K562 (cell line): Measurements from ENCODE around the gene KITLG. TPM values are rescaled to one million over a fixed set of nuclear protein-coding genes. Genes with fewer than 3 reads are reported as not detected.

Experiments
- ATAC-seq: fragments of 200-7000 bp; cut with Tn5 transposase; 3 replicates; pipeline ENCODE4 v1.9.1; 2020; ENCODE audit warnings: moderate library complexity
- BruUV-seq: library from RNA; stranded (reverse); fragments of 400-500 nt; replicated peaks from 2 replicates; lab custom pipeline; 2021; lab: Mats Ljungman, UMichigan
- CTCF ChIA-PET: fragments of 300-600 bp; formaldehyde crosslinking; extraction: SDS; loops from one replicate; lab custom pipeline; 2021; ENCODE audit warnings: low intra/inter-chr PET ratio; lab: Yijun Ruan, JAX
- POLR2A ChIA-PET: fragments of 300-600, 350-650 bp; sonication (Branson Sonifier 250); formaldehyde crosslinking; extraction: SDS; loops from one replicate; lab custom pipeline; 2021; ENCODE audit warnings: antibody characterized with exemption, inconsistent platforms; lab: Yijun Ruan, JAX
- DNase-seq, 4 experiments: peaks; one replicate each; pipeline versions ENCODE4 v3.0.0 to v3.0.0-alpha.2; 2011 to 2018; ENCODE audit warnings: low spot score in 3 of 4, mixed read lengths in 3 of 4; ENCODE audit errors: extremely low read depth in 1 of 4
- FAIRE-seq: peaks from 2 replicates; lab custom pipeline; 2011; peaks lifted over from hg19 to GRCh38; lab: Jason Lieb, UNC
- H2AFZ ChIP-seq: 2 replicates; pipeline ENCODE4 v1.6.0; 2011; ENCODE audit warnings: low read depth, low read length, control low read depth, inconsistent platforms
- H3K27ac ChIP-seq: fragments of 200-600 bp; 3 replicates; pipeline ENCODE4 v1.8.0; 2011; ENCODE audit warnings: low read depth, mild to moderate bottlenecking, control low read depth, inconsistent platforms, low read length, moderate library complexity, mixed read lengths; ENCODE audit errors: extremely low read depth
- H3K27me3 ChIP-seq, 2 experiments: fragments of 300-600 bp in 1 of 2; 2 replicates in 1 of 2; 3 replicates in 1 of 2; pipeline versions ENCODE4 v1.6.0 to v1.8.0; 2011; ENCODE audit warnings: inconsistent platforms in 2 of 2, low read length in 2 of 2, mild to moderate bottlenecking in 1 of 2, mixed read lengths in 1 of 2, moderate library complexity in 1 of 2; ENCODE audit not compliant: control insufficient read depth in 2 of 2, insufficient read depth in 2 of 2
- H3K36me3 ChIP-seq: fragments of 300-600 bp; 3 replicates; pipeline ENCODE4 v1.8.0; 2011; ENCODE audit warnings: mild to moderate bottlenecking, low read length, inconsistent platforms; ENCODE audit not compliant: control insufficient read depth, insufficient read depth
- H3K4me1 ChIP-seq, 2 experiments: fragments of 200-600 bp in 1 of 2; replicated peaks in 1 of 2; 2 replicates in 1 of 2; 3 replicates in 1 of 2; pipeline versions ENCODE4 v1.5.1 to v1.8.0; 2011; ENCODE audit warnings: inconsistent platforms in 2 of 2, low read length in 2 of 2, mild to moderate bottlenecking in 1 of 2, mixed read lengths in 1 of 2, moderate library complexity in 1 of 2; ENCODE audit not compliant: control insufficient read depth in 2 of 2, insufficient read depth in 2 of 2
- H3K4me2 ChIP-seq: 2 replicates; pipeline ENCODE4 v1.6.1; 2011; ENCODE audit warnings: low read length, control low read depth, inconsistent platforms, mixed read lengths; ENCODE audit not compliant: insufficient read depth
- H3K4me3 ChIP-seq: fragments of 200-600 bp; sonication (generic), shearing (Covaris generic); 2 replicates; pipeline ENCODE4 v1.5.1; 2016; ENCODE audit warnings: control low read depth, inconsistent platforms
- H3K79me2 ChIP-seq: fragments of 200-600 bp; 3 replicates; pipeline ENCODE4 v1.8.0; 2011; ENCODE audit warnings: low read length, inconsistent platforms; ENCODE audit not compliant: control insufficient read depth, insufficient read depth
- H3K9ac ChIP-seq, 2 experiments: 2 replicates each; pipeline versions ENCODE4 v1.6.0 to v1.6.1; 2011; ENCODE audit warnings: low read depth in 2 of 2, low read length in 2 of 2, control low read depth in 1 of 2, inconsistent platforms in 1 of 2, mild to moderate bottlenecking in 1 of 2, mixed read lengths in 1 of 2; ENCODE audit not compliant: insufficient read depth in 1 of 2
- H3K9me1 ChIP-seq: one replicate; pipeline ENCODE4 v1.6.0; 2011; ENCODE audit warnings: inconsistent platforms, mild to moderate bottlenecking, low read length, moderate library complexity; ENCODE audit not compliant: control insufficient read depth, insufficient read depth
- H3K9me3 ChIP-seq: replicated peaks from 2 replicates; pipeline ENCODE4 v1.5.1; 2011; ENCODE audit warnings: low read depth, low read length, inconsistent platforms; ENCODE audit not compliant: control insufficient read depth, insufficient read depth
- H4K20me1 ChIP-seq: replicated peaks from 2 replicates; pipeline ENCODE4 v1.6.1; 2011; ENCODE audit warnings: low read length, inconsistent platforms, mixed read lengths; ENCODE audit not compliant: control insufficient read depth, insufficient read depth
- FOXJ2 ChIP-seq: fragments of 200-800 bp; sonication (Bioruptor generic); IDR thresholded peaks from 2 replicates; pipeline ENCODE4 v1.6.1; 2016; ENCODE audit warnings: missing genetic modification characterization, missing compliant biosample characterization
- GTF2F1 ChIP-seq: IDR thresholded peaks from 2 replicates; pipeline ENCODE4 v1.6.1; 2011; ENCODE audit warnings: low read depth, low read length, improper control_type of control experiment
- HMG20B ChIP-seq: fragments of 250-450 bp; sonication (Bioruptor Pico); IDR thresholded peaks from 2 replicates; pipeline ENCODE4 v1.5.0; 2021; ENCODE audit warnings: mild to moderate bottlenecking
- HNRNPUL1 ChIP-seq: fragments of 200-400 bp; formaldehyde crosslinking; IDR thresholded peaks from 2 replicates; pipeline ENCODE4 v1.6.1; 2017; ENCODE audit warnings: low read length
- PHB2 ChIP-seq: fragments of 450-650 bp; IDR thresholded peaks from 2 replicates; pipeline ENCODE4 v1.6.1; 2017; ENCODE audit warnings: low read depth
- PHF20 ChIP-seq: fragments of 450-650 bp; IDR thresholded peaks from 2 replicates; pipeline ENCODE4 v1.6.1; 2018; ENCODE audit not compliant: partially characterized antibody
- RNF2 ChIP-seq: sonication (generic); IDR thresholded peaks from 2 replicates; pipeline ENCODE4 v1.6.1; 2016
- SNIP1 ChIP-seq: fragments of 450-650 bp; IDR thresholded peaks from 2 replicates; pipeline ENCODE4 v1.7.1; 2017; ENCODE audit warnings: low read depth, mild to moderate bottlenecking
- TCF7 ChIP-seq: sonication (generic); IDR thresholded peaks from 2 replicates; pipeline ENCODE4 v1.6.1; 2016; ENCODE audit warnings: antibody characterized with exemption, borderline replicate concordance
- VEZF1 ChIP-seq: fragments of 200-800 bp; sonication (Bioruptor generic); IDR thresholded peaks from 2 replicates; pipeline ENCODE4 v1.6.1; 2017; ENCODE audit warnings: missing genetic modification characterization, missing compliant biosample characterization
- ZFP36 ChIP-seq: fragments of 150-350 bp; IDR thresholded peaks from 2 replicates; pipeline ENCODE4 v1.6.1; 2018; ENCODE audit warnings: low read length, low read depth; ENCODE audit not compliant: partially characterized antibody
- ZNF507 ChIP-seq: conservative IDR thresholded peaks from 2 replicates; pipeline ENCODE4 v1.6.1; 2017; ENCODE audit warnings: missing genetic modification characterization, missing compliant biosample characterization
- ZNF512 ChIP-seq: IDR thresholded peaks from 2 replicates; pipeline ENCODE4 v1.6.1; 2016; ENCODE audit warnings: missing genetic modification characterization, missing compliant biosample characterization
- ZNF583 ChIP-seq: fragments of 250-450 bp; sonication (Bioruptor Pico); IDR thresholded peaks from 2 replicates; pipeline ENCODE4 v1.4.0; 2020
- WGBS: fragments of 100-300 bp; shearing (Covaris generic); methylation state at CpG from one replicate; pipeline ENCODE4 v1.1.6; 2016; ENCODE audit warnings: low coverage, mixed read lengths; ENCODE audit not compliant: insufficient coverage; ENCODE audit errors: missing lambda C conversion rate; 5-methylcytosine and 5-hydroxymethylcytosine counted together
- in situ Hi-C: fragments of 300-500 bp; cut with MboI; formaldehyde crosslinking; loops from 4 replicates; pipeline ENCODE4 v1.15.0; 2018; ENCODE audit warnings: inconsistent platforms, mixed read lengths
- intact Hi-C: fragments of 100-400 bp; cut with micrococcal nuclease; formaldehyde crosslinking; loops from 2 replicates; pipeline ENCODE4 v1.14.2; 2022
- polyA plus RNA-seq, 8 experiments: library from polyadenylated mRNA; depleted of rRNA in 4 of 8; stranded (reverse) in 5 of 8; unstranded in 3 of 8; fragments of >200 nt; fragmentation: Nextera tagmentation in 2 of 8; fragmentation: Illumina TruSeq in 1 of 8; extraction: Ambion mirVana in 2 of 8; extraction: Trizol in 1 of 8; gene quantifications; 2 replicates each; pipeline versions ENCODE4 v1.2.1 to v1.2.3, GENCODE V29; 2011 to 2014; ENCODE audit warnings: inconsistent platforms in 1 of 8, missing spikeins in 1 of 8
- total RNA-seq, 7 experiments: library from RNA; depleted of rRNA in 6 of 7; stranded (reverse); fragments of >200 nt in 6 of 7; fragmentation: Illumina TruSeq in 2 of 7; extraction: Trizol in 2 of 7; gene quantifications; 2 replicates each; pipeline versions ENCODE4 v1.2.1 to v1.2.3, GENCODE V29; 2011 to 2021; ENCODE audit warnings: low replicate concordance in 1 of 7
- TF ChIP-seq, protein P1 (sequence below), 2 experiments: IDR thresholded peaks; 2 replicates each; pipeline ENCODE4 v1.6.1; 2012; ENCODE audit warnings: improper control_type of control experiment in 2 of 2, low read depth in 2 of 2, low read length in 2 of 2, borderline replicate concordance in 1 of 2
- TF ChIP-seq, protein P2 (sequence below): sonication (generic); formaldehyde crosslinking; IDR thresholded peaks from 2 replicates; pipeline ENCODE4 v1.8.1; 2022; ENCODE audit warnings: missing genetic modification reagents

KITLG gene
- total and polyA plus RNA-seq, 9 of the 15 experiments (the other 6 are each of a cell fraction or from before 2014, with no cell fraction given): 0.04 to 0.09 (median 0.04) TPM; not detected in 6

- TF ChIP-seq ZNF512 (no peak), HMG20B (CRISPR knock-in tag) (no peak), VEZF1 (CRISPR knock-in tag) (no peak)
Measured at GRCh38 chr12:88566430-88566829, 13.8 kb downstream of the KITLG start (continued).

DNA sequence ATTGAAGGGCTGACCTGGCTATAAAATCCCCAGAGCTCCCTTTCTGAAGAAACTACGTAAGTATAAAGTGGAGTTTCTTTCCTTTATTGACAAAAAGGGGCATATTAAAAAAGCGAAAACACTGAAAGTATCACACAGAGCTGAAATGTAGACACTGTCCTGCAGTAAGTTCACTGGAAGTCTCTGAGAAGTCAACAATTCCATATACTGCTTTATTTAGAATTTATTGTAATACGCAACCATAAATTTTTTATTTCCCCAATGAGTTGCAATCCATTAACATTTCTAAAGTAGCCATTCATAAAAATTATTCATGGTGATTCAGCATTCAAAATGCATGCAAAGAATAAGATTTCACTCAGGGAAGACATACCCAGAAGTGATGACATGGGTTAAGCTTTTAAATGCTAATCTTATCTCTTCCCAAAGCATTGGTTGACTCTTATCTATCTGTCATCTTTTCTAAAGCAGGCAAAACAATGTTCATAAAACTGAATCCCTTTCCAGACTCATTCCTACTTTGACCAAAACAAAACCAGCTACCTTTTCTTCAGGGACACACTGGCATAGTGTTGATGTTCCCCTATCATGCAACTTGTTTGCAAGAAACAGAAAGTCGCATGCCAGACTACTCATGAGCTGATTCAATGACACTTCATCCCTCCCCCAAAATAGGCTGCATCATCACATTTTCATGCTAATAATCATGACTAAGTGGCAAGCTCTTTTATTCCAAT is 17.3 kb downstream of the KITLG start:
- DNase-seq: no peak
- Histone ChIP-seq H3K27ac (no peak overlapping the region), H3K4me3 (no peak overlapping the region), H3K36me3 (no peaks in the 10 kb centered on the region), H4K20me1 (no peaks in the 10 kb centered on the region), H3K4me1 (no peaks in the 10 kb centered on the region), H3K27me3 (no peaks in the 10 kb centered on the region), H3K9ac (no peak overlapping the region), H3K9me1 (no peaks in the 10 kb centered on the region), H3K9me3 (no peaks in the 10 kb centered on the region), H2AFZ (no peak overlapping the region), H3K4me2 (no peak overlapping the region), H3K79me2 (no peaks in the 10 kb centered on the region)
- intact Hi-C loops (no loop called here), in situ Hi-C loops (no loop called here)
- WGBS: 10% methylated on average over 4 of the region's 4 CpGs
- ATAC-seq: no peak
- BruUV-seq: no TSS peak
- FAIRE-seq: no peak
- POLR2A ChIA-PET: no interaction called here
- CTCF ChIA-PET: no interaction called here
- TF ChIP-seq PHF20: no peak
- TF ChIP-seq, protein P1, sequence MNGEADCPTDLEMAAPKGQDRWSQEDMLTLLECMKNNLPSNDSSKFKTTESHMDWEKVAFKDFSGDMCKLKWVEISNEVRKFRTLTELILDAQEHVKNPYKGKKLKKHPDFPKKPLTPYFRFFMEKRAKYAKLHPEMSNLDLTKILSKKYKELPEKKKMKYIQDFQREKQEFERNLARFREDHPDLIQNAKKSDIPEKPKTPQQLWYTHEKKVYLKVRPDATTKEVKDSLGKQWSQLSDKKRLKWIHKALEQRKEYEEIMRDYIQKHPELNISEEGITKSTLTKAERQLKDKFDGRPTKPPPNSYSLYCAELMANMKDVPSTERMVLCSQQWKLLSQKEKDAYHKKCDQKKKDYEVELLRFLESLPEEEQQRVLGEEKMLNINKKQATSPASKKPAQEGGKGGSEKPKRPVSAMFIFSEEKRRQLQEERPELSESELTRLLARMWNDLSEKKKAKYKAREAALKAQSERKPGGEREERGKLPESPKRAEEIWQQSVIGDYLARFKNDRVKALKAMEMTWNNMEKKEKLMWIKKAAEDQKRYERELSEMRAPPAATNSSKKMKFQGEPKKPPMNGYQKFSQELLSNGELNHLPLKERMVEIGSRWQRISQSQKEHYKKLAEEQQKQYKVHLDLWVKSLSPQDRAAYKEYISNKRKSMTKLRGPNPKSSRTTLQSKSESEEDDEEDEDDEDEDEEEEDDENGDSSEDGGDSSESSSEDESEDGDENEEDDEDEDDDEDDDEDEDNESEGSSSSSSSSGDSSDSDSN (IDR thresholded peaks at IDR 0.05; ENCODE audit: borderline replicate concordance in 1 of 2, low read depth in 2 of 2, low read length in 2 of 2): no peak
- TF ChIP-seq SNIP1: no peak
- no peak for TF ChIP-seq FOXJ2
- TF ChIP-seq ZFP36: no peak
- TF ChIP-seq GTF2F1: no peak
- no peak for TF ChIP-seq ZNF583 (CRISPR knock-in tag)
- no peak for TF ChIP-seq ZNF507 (tag)
- no peak for TF ChIP-seq RNF2
- no peak for TF ChIP-seq TCF7
- TF ChIP-seq PHB2: no peak
- TF ChIP-seq HNRNPUL1: no peak
- TF ChIP-seq, protein P2, sequence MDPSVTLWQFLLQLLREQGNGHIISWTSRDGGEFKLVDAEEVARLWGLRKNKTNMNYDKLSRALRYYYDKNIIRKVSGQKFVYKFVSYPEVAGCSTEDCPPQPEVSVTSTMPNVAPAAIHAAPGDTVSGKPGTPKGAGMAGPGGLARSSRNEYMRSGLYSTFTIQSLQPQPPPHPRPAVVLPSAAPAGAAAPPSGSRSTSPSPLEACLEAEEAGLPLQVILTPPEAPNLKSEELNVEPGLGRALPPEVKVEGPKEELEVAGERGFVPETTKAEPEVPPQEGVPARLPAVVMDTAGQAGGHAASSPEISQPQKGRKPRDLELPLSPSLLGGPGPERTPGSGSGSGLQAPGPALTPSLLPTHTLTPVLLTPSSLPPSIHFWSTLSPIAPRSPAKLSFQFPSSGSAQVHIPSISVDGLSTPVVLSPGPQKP (CRISPR knock-in tag): no peak
